Measurements from ENCODE around the gene LRRC4C. TPM values are rescaled to one million over a fixed set of nuclear protein-coding genes. Genes with fewer than 3 reads are reported as not detected.

The LRRC4C gene
- total and polyA plus RNA-seq, 10 of the 15 experiments (the other 5 are each of a cell fraction or from before 2014, with no cell fraction given): 1.5 TPM; not detected in 9

GRCh38 chr11:41246399-41246745, 213.1 kb downstream of the LRRC4C start:
- CTCF ChIA-PET: interaction anchor here (0.9 to 1.1 kb wide), 3 partner anchors 21 to 186 kb away, joined by 3 read pairs; no protein-coding TSS in a partner anchor
- SMC1A ChIA-PET (ENCODE audit: uncharacterized antibody, unreplicated experiment): interaction anchor here (1.6 kb wide), 1 partner anchor 185 kb away, joined by 6 read pairs; no protein-coding TSS in a partner anchor
- Histone ChIP-seq H3K4me1 (ENCODE audit: control insufficient read depth, insufficient read depth, low read length) (no peaks in the 10 kb centered on the region), H3K27me3 (replicated peaks in 1 of 2; ENCODE audit: control insufficient read depth in 2 of 2, insufficient read depth in 2 of 2, low read length in 1 of 2) (no peaks in the 10 kb centered on the region), H3K4me2 (ENCODE audit: control insufficient read depth, insufficient read depth) (no peak overlapping the region), H3K27ac (ENCODE audit: control insufficient read depth, insufficient read depth) (no peak overlapping the region), H2AFZ (ENCODE audit: control insufficient read depth, low read depth, low read length) (no peak overlapping the region), H3K36me3 (ENCODE audit: control insufficient read depth in 2 of 2, insufficient read depth in 2 of 2, low read length in 1 of 2) (no peaks in the 10 kb centered on the region), H4K20me1 (ENCODE audit: control insufficient read depth, insufficient read depth) (no peaks in the 10 kb centered on the region), H3K9me3 (replicated peaks; ENCODE audit: control insufficient read depth, insufficient read depth, low read length) (no peaks in the 10 kb centered on the region), H3K4me3 (no peak overlapping the region), H3K79me2 (ENCODE audit: control insufficient read depth, insufficient read depth, low read length) (no peaks in the 10 kb centered on the region), H3K9ac (ENCODE audit: control insufficient read depth, insufficient read depth, low read length) (no peak overlapping the region)
- TF ChIP-seq POLR2AphosphoS2 (IDR thresholded peaks at IDR 0.05; ENCODE audit: low read depth, low read length) (no peak), HDAC6 (IDR thresholded peaks at IDR 0.05; ENCODE audit: unreplicated experiment) (no peak), BACH1 (IDR thresholded peaks at IDR 0.05; ENCODE audit: borderline replicate concordance) (no peak), TCF3 (IDR thresholded peaks at IDR 0.05; ENCODE audit: borderline replicate concordance, insufficient read depth, low read depth, low read length) (no peak), ZNF24 (IDR thresholded peaks at IDR 0.05) (no peak), RB1 (IDR thresholded peaks at IDR 0.05; ENCODE audit: borderline replicate concordance) (no peak), RUNX3 (IDR thresholded peaks at IDR 0.05; ENCODE audit: low read length) (no peak), CHD1 (IDR thresholded peaks at IDR 0.05; ENCODE audit: low read depth, low read length) (no peak), CREM (IDR thresholded peaks at IDR 0.05; ENCODE audit: low read depth) (no peak)
- no TSS peak for BruUV-seq (replicated peaks)
- ATAC-seq (no peak), DNase-seq (ENCODE audit: low read depth, low spot score) (no peak), FAIRE-seq (no peak)
- RAD21 ChIA-PET (ENCODE audit: unreplicated experiment): interaction anchor here (2.3 kb wide), 1 partner anchor 185 kb away, joined by 12 read pairs; no protein-coding TSS in a partner anchor
- WGBS (ENCODE audit: insufficient coverage, insufficient replicate concordance, low lambda C conversion rate, missing lambda C conversion rate): 35% methylated on average over 5 of the region's 5 CpGs
- in situ Hi-C loops (cut with MboI): no loop called here
- POLR2A ChIA-PET: no interaction called here
- intact Hi-C loops (cut with micrococcal nuclease; ENCODE audit: unreplicated experiment): loop anchor here (2.0 kb wide), 1 partner anchor 184 kb away; no protein-coding TSS in a partner anchor
